ENCODE measurements around the gene CLSTN3. TPM values are rescaled to one million over a fixed set of nuclear protein-coding genes. Genes with fewer than 3 reads are reported as not detected.

The CLSTN3 gene
- total and polyA plus RNA-seq, 9 of the 15 experiments (the other 6 are each of a cell fraction or from before 2014, with no cell fraction given), result 0.08 to 23.2 (median 11.0) TPM

DNA sequence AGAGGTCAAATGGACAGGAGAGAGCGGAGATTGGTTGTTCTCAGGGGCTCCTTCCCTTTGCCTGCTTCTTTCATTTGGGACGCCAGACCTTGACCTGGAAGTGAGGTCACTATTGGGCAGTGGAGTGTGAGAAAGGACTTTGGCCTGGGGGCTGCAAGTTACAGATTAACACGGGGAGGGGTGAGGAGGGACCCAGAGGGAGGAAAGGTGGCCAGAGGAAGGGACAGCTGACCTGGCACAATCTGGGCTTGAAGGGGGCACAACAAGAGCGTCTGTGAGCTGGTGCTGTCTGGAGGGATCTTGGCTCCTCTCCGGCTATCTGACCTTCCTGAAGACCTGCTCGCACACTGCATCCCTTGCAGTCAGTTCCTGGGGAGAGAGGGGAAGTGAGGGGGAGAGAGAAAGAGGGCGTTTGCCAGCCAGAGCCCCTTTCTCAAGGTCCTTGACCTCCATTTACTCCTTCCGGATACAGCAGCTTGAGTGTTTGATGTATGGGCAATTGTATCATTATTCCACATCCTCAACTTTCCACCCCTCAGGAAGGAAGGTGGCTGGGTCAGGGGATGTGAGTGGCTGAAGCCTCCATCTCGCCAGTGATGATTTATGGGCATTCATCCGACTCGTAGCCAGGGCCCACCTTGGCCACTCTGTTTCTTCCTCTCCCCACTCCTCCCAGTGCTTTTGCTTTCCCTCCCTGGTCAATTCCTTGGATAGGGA lies 6.2 kb upstream of the CLSTN3 start (continued):
- TF ChIP-seq, protein P1, sequence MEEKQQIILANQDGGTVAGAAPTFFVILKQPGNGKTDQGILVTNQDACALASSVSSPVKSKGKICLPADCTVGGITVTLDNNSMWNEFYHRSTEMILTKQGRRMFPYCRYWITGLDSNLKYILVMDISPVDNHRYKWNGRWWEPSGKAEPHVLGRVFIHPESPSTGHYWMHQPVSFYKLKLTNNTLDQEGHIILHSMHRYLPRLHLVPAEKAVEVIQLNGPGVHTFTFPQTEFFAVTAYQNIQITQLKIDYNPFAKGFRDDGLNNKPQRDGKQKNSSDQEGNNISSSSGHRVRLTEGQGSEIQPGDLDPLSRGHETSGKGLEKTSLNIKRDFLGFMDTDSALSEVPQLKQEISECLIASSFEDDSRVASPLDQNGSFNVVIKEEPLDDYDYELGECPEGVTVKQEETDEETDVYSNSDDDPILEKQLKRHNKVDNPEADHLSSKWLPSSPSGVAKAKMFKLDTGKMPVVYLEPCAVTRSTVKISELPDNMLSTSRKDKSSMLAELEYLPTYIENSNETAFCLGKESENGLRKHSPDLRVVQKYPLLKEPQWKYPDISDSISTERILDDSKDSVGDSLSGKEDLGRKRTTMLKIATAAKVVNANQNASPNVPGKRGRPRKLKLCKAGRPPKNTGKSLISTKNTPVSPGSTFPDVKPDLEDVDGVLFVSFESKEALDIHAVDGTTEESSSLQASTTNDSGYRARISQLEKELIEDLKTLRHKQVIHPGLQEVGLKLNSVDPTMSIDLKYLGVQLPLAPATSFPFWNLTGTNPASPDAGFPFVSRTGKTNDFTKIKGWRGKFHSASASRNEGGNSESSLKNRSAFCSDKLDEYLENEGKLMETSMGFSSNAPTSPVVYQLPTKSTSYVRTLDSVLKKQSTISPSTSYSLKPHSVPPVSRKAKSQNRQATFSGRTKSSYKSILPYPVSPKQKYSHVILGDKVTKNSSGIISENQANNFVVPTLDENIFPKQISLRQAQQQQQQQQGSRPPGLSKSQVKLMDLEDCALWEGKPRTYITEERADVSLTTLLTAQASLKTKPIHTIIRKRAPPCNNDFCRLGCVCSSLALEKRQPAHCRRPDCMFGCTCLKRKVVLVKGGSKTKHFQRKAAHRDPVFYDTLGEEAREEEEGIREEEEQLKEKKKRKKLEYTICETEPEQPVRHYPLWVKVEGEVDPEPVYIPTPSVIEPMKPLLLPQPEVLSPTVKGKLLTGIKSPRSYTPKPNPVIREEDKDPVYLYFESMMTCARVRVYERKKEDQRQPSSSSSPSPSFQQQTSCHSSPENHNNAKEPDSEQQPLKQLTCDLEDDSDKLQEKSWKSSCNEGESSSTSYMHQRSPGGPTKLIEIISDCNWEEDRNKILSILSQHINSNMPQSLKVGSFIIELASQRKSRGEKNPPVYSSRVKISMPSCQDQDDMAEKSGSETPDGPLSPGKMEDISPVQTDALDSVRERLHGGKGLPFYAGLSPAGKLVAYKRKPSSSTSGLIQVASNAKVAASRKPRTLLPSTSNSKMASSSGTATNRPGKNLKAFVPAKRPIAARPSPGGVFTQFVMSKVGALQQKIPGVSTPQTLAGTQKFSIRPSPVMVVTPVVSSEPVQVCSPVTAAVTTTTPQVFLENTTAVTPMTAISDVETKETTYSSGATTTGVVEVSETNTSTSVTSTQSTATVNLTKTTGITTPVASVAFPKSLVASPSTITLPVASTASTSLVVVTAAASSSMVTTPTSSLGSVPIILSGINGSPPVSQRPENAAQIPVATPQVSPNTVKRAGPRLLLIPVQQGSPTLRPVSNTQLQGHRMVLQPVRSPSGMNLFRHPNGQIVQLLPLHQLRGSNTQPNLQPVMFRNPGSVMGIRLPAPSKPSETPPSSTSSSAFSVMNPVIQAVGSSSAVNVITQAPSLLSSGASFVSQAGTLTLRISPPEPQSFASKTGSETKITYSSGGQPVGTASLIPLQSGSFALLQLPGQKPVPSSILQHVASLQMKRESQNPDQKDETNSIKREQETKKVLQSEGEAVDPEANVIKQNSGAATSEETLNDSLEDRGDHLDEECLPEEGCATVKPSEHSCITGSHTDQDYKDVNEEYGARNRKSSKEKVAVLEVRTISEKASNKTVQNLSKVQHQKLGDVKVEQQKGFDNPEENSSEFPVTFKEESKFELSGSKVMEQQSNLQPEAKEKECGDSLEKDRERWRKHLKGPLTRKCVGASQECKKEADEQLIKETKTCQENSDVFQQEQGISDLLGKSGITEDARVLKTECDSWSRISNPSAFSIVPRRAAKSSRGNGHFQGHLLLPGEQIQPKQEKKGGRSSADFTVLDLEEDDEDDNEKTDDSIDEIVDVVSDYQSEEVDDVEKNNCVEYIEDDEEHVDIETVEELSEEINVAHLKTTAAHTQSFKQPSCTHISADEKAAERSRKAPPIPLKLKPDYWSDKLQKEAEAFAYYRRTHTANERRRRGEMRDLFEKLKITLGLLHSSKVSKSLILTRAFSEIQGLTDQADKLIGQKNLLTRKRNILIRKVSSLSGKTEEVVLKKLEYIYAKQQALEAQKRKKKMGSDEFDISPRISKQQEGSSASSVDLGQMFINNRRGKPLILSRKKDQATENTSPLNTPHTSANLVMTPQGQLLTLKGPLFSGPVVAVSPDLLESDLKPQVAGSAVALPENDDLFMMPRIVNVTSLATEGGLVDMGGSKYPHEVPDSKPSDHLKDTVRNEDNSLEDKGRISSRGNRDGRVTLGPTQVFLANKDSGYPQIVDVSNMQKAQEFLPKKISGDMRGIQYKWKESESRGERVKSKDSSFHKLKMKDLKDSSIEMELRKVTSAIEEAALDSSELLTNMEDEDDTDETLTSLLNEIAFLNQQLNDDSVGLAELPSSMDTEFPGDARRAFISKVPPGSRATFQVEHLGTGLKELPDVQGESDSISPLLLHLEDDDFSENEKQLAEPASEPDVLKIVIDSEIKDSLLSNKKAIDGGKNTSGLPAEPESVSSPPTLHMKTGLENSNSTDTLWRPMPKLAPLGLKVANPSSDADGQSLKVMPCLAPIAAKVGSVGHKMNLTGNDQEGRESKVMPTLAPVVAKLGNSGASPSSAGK (IDR thresholded peaks at IDR 0.05), result no peak
- TF ChIP-seq ZSCAN29 (IDR thresholded peaks at IDR 0.05), result no peak
- 0 out of 2 replicates have a peak, but pooled peaks have one; percentile 16 for TF ChIP-seq ESRRA (IDR thresholded peaks at IDR 0.05; ENCODE audit: borderline replicate concordance, low read depth)
- no peak for TF ChIP-seq DDX20 (tag; IDR thresholded peaks at IDR 0.05; ENCODE audit: low read depth)
- no peak for TF ChIP-seq MEF2D (tag; conservative IDR thresholded peaks at IDR 0.05; ENCODE audit: low read depth)
- TF ChIP-seq NCOA6 (IDR thresholded peaks at IDR 0.05), result no peak
- TF ChIP-seq, protein P2, sequence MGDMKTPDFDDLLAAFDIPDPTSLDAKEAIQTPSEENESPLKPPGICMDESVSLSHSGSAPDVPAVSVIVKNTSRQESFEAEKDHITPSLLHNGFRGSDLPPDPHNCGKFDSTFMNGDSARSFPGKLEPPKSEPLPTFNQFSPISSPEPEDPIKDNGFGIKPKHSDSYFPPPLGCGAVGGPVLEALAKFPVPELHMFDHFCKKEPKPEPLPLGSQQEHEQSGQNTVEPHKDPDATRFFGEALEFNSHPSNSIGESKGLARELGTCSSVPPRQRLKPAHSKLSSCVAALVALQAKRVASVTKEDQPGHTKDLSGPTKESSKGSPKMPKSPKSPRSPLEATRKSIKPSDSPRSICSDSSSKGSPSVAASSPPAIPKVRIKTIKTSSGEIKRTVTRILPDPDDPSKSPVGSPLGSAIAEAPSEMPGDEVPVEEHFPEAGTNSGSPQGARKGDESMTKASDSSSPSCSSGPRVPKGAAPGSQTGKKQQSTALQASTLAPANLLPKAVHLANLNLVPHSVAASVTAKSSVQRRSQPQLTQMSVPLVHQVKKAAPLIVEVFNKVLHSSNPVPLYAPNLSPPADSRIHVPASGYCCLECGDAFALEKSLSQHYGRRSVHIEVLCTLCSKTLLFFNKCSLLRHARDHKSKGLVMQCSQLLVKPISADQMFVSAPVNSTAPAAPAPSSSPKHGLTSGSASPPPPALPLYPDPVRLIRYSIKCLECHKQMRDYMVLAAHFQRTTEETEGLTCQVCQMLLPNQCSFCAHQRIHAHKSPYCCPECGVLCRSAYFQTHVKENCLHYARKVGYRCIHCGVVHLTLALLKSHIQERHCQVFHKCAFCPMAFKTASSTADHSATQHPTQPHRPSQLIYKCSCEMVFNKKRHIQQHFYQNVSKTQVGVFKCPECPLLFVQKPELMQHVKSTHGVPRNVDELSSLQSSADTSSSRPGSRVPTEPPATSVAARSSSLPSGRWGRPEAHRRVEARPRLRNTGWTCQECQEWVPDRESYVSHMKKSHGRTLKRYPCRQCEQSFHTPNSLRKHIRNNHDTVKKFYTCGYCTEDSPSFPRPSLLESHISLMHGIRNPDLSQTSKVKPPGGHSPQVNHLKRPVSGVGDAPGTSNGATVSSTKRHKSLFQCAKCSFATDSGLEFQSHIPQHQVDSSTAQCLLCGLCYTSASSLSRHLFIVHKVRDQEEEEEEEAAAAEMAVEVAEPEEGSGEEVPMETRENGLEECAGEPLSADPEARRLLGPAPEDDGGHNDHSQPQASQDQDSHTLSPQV (IDR thresholded peaks at IDR 0.05), result 0 out of 2 replicates have a peak, but pooled peaks have one; percentile 9
- peak; percentile 66 for TF ChIP-seq MEIS2 (IDR thresholded peaks at IDR 0.05; ENCODE audit: partially characterized antibody)
- TF ChIP-seq RB1 (IDR thresholded peaks at IDR 0.05; ENCODE audit: low read depth), result no peak
- no peak for TF ChIP-seq POLR2A (conservative IDR thresholded peaks at IDR 0.05)
- no peak for TF ChIP-seq MTF1 (CRISPR knock-in tag; IDR thresholded peaks at IDR 0.05; ENCODE audit: borderline replicate concordance)

All from K562 (cell line).